ENCODE results near the gene CDX2.

Gene CDX2

GRCh38 chr13:27918918-27919658, 50.0 kb downstream of the CDX2 start:
- no peak overlapping the region for H3K4me3 ChIP-seq (ENCODE audit: low read depth, low read length)

GRCh38 chr13:27918041-27918917, 50.8 kb downstream of the CDX2 start:
- TF ChIP-seq CTCF (IDR thresholded peaks at IDR 0.05; ENCODE audit: borderline replicate concordance, insufficient read depth, low read depth, low read length): no peak
- no peak overlapping the region for H3K4me3 ChIP-seq (ENCODE audit: low read depth, low read length)

More at GRCh38 chr13:27918918-27919658, 50.0 kb downstream of the CDX2 start:
- no peak for TF ChIP-seq CTCF (IDR thresholded peaks at IDR 0.05; ENCODE audit: borderline replicate concordance, insufficient read depth, low read depth, low read length)

GRCh38 chr13:27917121-27917947, 51.8 kb downstream of the CDX2 start:
- no peak for TF ChIP-seq CTCF (IDR thresholded peaks at IDR 0.05; ENCODE audit: borderline replicate concordance, insufficient read depth, low read depth, low read length)
- H3K4me3 ChIP-seq (ENCODE audit: low read depth, low read length): no peak overlapping the region

GRCh38 chr13:27915301-27916207, 53.6 kb downstream of the CDX2 start:
- TF ChIP-seq CTCF (IDR thresholded peaks at IDR 0.05; ENCODE audit: borderline replicate concordance, insufficient read depth, low read depth, low read length): no peak
- no peak overlapping the region for H3K4me3 ChIP-seq (ENCODE audit: low read depth, low read length)

GRCh38 chr13:27913160-27913559, 56.0 kb downstream of the CDX2 start:
- H3K4me3 ChIP-seq (ENCODE audit: low read depth, low read length): no peak overlapping the region
- no peak for TF ChIP-seq CTCF (IDR thresholded peaks at IDR 0.05; ENCODE audit: borderline replicate concordance, insufficient read depth, low read depth, low read length)

- TF ChIP-seq CTCF (IDR thresholded peaks at IDR 0.05; ENCODE audit: borderline replicate concordance, insufficient read depth, low read depth, low read length): no peak
- H3K4me3 ChIP-seq (ENCODE audit: low read depth, low read length): no peak overlapping the region
Observed at GRCh38 chr13:27911521-27911920, 57.6 kb downstream of the CDX2 start.
